NCI-H226 (cell line): ENCODE measurements around the gene TMEM167B.
"Not testable (repeated sequence)": the region's sequence is repeated elsewhere in the genome, so short reads cannot be mapped to it uniquely, and the experiment has no call there.

Experiments used
- DNase-seq: peaks from one replicate; pipeline ENCODE4 v3.0.0-alpha.2; 2015

Gene TMEM167B

DNA sequence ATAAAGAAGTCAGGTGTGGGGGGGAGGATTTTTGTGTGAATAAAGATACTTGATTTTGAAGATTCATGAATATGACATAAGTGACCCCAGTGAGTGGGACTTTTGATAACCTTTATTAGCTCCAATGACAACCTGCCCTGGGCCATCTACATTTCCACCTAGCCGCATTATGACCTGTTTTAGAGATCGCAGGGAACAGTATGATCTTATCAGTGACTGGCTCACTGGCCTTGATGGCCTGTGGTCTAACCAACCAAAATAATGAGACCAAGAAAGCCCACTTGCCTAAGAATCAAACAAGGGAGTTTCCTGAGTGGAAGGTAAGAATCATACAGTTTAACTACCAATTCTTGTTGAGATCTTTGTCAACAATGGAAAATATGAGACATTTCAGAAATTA is 25.1 kb downstream of the TMEM167B start:
- no peak for DNase-seq

DNA sequence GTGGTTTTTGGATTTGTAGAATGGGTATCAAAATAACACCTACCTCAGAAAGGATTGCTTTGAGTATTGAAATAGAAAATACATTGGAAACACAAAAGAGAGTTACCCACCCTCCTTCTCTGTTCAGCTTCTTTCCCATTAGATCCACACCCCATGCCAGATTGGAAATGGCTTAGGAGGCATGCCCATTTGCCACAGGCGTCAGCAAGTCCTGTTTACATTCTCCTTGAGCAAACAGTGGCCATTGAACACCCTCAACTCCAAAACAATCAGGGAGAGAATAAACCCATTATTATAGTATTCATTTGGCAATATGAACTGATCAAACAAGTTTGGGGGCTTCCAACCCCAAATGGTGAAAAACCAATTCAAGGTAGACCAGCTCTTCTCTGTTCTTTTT is 25.7 kb downstream of the TMEM167B start:
- no peak for DNase-seq

DNA sequence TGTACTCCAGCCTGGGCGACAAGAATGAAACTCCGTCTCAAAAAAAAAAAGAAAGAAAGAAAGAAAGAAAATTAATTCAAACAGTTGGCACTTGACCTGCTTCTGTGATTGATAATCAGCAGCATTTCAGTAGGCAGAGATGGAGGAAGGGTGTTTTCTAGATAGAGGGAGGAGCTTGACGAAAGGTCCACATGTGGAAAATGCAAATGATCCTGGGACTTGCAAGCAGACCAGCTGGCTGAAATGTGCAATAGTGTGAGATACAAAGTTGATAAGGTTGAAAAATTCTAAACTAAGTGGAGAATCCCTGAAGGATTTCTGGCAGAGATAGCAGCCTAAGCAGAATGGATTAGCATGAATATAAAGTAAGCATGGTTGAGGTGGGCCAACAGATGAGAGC is 27.5 kb downstream of the TMEM167B start:
- DNase-seq = no peak

DNA sequence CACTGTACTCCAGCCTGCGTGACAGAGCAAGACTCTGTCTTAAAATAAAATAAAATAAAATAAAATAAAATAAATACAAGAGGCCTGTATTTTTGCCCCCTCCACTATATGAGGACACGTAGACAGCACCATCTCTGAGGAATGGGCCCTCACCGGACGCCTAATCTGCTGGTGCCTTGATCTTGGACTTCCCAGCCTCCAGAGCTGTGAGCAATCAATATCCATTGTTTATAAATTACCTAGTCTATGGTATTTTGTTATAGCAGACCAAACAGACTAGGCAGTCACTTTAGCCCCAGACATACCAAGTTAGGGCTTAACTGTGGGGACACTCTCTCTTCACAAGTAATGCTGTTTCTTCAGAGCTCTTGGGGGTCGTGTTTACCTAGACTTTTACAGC is 29.8 kb downstream of the TMEM167B start:
- DNase-seq = no peak

DNA sequence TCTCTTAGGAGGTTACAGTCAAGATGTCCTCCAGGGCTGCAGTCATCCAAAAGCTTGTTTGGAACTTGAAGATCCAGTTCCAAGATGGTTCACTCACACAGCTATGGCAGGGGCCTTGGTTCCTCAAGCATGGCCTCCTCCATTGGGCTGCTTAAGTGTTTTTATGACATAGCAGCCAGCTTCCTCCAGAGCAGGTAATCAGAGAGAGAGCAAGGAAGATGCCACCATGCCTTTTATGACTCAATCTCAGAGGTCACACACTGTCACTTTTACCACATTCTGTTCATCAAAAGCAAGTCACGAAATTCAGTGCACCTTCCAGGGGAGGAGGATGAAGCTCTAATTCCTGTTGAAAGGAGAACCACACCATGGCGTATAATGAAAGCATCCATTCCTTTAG is 40.5 kb downstream of the TMEM167B start:
- no peak for DNase-seq

DNA sequence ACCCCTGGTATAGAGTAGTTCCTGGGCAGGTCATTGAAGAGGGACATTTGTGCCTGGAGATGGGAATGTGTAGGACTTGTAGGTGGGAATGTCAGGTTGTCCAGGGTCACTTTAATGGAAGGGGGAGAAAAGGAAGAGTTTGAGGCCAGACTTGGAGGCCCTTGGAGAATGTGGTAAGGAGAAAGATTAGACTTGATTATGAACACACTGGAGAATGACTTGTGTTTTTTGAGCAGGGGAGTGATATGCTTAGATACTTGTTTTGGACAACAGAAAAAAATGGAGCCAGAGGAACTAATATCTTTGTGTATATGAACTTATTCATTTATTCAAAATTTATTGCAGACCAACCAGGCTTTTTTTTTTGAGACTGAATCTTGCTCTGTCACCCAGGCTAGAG is 41.2 kb downstream of the TMEM167B start:
- no peak for DNase-seq

DNA sequence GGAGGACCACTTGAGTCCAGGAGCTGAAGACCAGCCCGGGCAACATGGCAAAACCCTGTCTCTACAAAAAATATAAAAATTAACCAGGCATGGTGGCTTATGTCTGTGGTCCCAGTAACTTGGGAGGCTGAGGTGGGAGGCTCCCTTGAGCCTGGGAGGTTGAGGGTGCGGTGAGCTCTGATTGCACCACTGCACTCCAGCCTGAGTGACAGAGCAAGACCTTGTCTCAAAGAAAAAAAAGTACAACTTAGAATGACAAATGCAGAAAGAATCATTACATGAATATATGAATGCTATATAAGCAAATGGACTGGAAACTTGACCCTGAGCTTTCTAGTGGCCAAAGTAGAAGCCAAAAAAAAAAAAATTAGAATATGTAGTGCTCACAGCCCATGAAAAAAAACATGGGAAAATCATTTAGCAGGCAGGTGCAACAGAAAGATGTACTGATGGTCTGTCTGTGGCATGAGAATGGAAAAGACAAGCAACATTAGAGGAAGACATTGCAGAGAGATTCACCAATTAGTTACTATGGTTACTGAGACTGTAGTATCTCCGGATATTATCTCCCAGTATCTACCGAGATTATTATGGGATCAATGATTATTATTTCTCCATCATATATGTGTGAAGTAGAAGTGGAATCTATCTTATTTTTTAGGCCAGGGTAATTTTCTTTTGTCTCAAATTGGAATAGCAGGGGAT is 42.6 kb downstream of the TMEM167B start:
- DNase-seq = no peak

DNA sequence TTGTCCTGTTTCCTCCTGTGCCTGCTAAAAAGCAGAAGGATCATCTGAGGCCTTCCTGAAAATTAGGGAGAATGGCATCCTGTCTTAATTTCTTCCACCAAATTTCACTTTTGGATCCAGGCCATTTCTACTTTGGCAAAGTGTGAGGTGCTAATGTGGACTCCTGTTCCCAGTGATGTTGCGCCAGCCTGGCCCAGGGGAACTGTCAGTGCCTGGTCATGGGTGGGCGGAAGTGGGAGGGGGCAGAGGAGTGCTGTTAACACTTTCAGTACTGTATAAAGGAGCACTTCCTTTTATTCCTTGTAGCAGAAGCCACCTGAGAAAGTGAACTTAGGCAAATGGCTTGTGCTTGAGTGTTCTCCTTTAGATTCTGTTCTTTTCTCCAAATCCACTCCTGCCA is 43.3 kb downstream of the TMEM167B start:
- no peak for DNase-seq

DNA sequence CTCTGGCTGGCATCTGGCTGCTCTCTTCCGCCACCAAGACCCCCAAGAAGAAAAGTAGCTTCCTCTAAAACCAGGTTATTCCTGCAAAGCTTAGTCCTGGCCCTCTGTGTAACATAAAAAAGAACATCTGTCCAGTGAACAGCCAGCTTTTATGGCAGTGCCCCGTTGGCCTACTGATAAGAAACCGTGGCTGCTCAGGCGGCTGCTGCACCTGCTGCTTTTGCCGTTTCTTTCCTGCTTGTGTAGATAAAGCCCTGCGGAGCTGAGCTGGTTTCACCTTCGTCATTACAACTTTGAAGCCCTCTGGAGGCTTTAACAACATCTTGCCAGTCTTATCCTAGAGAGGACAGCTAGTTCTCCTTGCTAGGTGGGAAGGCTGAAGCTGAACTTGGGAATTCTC is 43.9 kb downstream of the TMEM167B start:
- no peak for DNase-seq

DNA sequence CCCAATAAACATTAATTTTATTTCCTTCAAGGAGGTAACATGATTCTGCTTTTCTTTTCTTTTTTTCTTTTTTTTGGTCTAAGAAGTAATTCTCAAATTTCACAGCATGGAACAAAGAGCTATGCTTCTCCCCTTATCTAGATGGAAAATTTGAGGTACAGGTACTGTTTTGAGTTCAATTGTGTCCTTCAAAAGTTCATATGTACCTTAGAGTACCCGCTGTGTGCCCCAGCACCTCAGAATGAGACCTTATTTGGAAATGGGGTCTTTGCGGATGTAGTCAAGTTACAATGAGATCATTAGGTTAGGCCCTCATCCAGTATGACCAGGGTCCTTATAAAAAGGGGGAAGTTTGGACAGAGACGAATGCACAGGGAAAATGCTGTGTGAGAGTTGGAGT is 45.4 kb downstream of the TMEM167B start:
- no peak for DNase-seq

DNA sequence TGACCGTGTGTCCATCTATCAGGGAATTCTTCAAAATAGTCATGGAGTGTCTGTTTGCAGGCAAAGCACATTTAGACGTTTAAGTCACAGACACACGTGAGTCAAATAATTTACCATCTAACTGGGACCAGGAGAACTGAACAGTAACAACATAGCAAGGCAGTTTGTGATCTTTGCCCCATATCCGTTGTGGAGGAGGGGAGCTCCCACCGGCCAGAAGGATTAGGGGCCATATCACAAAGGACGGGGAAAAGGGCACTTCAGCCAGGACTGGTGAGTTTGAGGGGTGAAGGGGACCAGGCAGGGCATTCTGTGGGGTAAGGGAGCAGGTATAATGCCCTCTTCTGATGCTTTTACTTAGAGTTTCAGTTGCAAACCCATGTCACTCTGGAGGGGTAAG is 46.2 kb downstream of the TMEM167B start:
- DNase-seq = no peak

DNA sequence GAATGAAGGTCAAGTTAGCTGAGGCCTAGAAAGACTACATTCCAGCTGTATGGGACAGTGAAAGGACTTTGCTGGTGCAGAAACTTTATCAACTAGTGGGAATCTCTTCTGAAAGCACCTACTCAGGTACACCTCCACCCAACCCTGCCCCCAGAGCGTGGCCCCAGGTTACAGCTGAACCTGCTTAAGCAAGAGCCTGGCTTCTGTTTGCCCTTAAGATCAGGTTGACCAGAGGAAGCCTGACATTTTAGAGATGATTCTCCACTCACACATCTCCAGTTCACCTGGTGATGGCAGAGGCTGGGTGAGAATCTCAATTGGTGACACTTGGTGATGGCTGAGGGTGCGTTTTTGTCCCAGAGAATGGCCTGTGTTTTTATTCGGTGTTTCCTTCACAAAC is 47.4 kb downstream of the TMEM167B start:
- DNase-seq = no peak

DNA sequence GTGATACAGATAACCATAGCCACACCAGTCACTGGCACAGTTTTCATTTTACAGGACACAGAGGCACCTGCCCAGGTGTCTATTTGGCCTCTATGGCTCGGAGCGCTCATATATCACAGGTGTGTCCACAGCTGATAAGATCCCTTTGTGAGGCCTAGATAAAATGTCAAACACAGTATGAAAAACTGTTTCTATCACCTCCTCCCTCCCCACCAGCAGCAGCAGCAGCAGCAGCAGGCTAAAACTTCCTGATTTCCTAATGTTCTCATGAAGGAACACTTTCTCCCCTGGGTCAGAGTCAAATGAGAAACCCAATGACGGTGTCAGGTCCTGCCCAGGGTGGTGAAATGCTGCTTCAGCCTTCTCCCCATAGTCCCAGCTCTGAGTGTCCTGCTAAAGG is 47.8 kb downstream of the TMEM167B start:
- DNase-seq = no peak

DNA sequence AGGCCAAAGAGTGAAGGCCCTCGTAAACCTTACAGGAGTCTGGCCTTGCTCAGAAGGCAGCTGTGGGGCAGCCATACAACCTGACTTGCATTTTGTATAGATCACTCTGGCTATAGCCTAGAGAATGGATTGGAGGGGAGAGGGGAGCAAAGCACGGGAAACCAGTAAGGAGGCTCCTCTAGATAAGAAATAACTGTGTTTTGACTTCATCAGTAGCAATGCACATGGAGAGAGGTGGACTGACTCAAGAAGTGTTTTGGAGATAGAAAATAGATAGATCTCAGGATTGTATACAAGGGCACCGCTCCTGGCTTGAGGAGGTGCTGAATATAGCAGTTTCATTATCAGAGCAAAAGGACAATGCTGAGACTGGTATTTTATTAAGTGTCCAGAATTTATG is 49.8 kb downstream of the TMEM167B start:
- no peak for DNase-seq

DNA sequence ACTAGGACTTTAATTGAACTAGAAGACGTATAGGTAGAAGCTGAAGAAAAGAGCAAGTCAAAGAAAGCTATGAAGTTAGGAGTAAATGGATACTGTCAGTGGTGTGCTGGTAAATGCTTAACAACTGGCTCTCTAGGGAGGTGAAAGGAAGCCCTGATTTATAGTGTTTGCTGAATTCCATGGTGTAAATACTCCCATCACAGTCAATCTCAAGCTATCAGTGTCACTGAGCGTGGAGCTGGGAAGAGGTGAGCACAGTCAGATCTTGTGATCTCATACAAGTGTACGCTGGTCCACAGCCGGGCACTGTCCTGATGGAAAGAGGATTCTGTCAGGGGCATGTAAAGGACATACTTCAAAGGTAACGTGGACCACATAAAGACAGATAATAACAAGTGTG is 51.7 kb downstream of the TMEM167B start:
- DNase-seq = no peak

DNA sequence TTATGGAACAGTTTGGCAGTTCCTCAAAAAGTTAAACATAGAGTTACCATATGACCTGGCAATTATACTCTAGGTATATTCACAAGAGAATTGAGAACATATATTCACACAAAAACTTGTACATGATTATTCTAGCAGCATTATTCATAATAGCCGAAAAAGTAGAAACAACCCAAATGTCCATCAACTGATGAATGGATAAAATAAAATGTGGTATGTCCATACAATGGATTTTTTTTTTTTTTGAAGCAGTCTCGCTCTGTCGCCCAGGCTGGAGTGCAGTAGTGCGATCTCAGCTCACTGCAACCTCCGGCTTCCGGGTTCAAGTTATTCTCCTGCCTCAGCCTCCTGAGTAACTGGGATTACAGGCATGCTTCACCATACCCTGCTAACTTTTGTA is 52.2 kb downstream of the TMEM167B start:
- not testable (repeated sequence) for DNase-seq
